ENCODE measurements around the gene RFT1. TPM values are rescaled to one million over a fixed set of nuclear protein-coding genes. Genes with fewer than 3 reads are reported as not detected.

Gene RFT1
- polyA plus RNA-seq, 3 donors: 8.2 to 34.9 (median 25.6) TPM

- peak overlapping the region in 1 of 7 donors; percentile 14 for H3K27ac Mint-ChIP-seq
- no peak overlapping the region for H3K4me3 Mint-ChIP-seq
- Histone ChIP-seq H3K79me2 (ENCODE audit: insufficient read depth, low read length) (no peaks in the 10 kb centered on the region), H3K4me3 (replicated peaks in 1 of 3; ENCODE audit: low read depth in 2 of 3, low read length in 3 of 3) (no peak overlapping the region), H3K27me3 (ENCODE audit: control insufficient read depth in 2 of 2, insufficient read depth in 2 of 2, low read length in 2 of 2) (no peaks in the 10 kb centered on the region), H3K4me2 (replicated peaks; ENCODE audit: extremely low read depth, low read length, poor library complexity, severe bottlenecking) (no peak overlapping the region), H3K27ac (ENCODE audit: low read depth in 1 of 2, low read length in 2 of 2) (no peak overlapping the region), H3K9me3 (replicated peaks in 1 of 2; ENCODE audit: control insufficient read depth in 1 of 2, insufficient read depth in 1 of 2, low read length in 2 of 2) (no peaks in the 10 kb centered on the region), H2AFZ (ENCODE audit: insufficient read depth, low read depth, low read length, poor library complexity, severe bottlenecking) (no peak overlapping the region), H4K20me1 (ENCODE audit: insufficient read depth, low read length) (no peaks in the 10 kb centered on the region), H3K9ac (ENCODE audit: insufficient read depth, low read length, poor library complexity, severe bottlenecking) (no peak overlapping the region), H3K4me1 (ENCODE audit: control insufficient read depth in 1 of 2, insufficient read depth in 2 of 2, low read length in 2 of 2) (peaks cover 32 to 48% of the 10 kb centered on the region in 2 donors), H3K36me3 (replicated peaks in 1 of 2; ENCODE audit: control insufficient read depth in 1 of 2, insufficient read depth in 2 of 2, low read length in 2 of 2) (no peaks in the 10 kb centered on the region)
- peaks cover 0 to 8% (median 7%) of the 10 kb centered on the region in 3 donors for H3K27me3 Mint-ChIP-seq (ENCODE audit: low read depth in 3 of 3)
- peaks cover 47% of the 10 kb centered on the region for H3K4me1 Mint-ChIP-seq
- DNase-seq: no peak
- H3K36me3 Mint-ChIP-seq: no peaks in the 10 kb centered on the region
- no peak for TF ChIP-seq CTCF (IDR thresholded peaks at IDR 0.05)
- intact Hi-C loops (cut with micrococcal nuclease): no loop called here
- WGBS (ENCODE audit: insufficient coverage): 84% methylated on average over 6 of the region's 7 CpGs
- H3K9me3 Mint-ChIP-seq: peaks cover 0 to 2% (median 0%) of the 10 kb centered on the region in 7 donors
Observed at GRCh38 chr3:53150247-53151085, 20.2 kb upstream of the RFT1 start.

- no peak overlapping the region for H3K4me3 Mint-ChIP-seq
- H3K9ac ChIP-seq (ENCODE audit: insufficient read depth, low read length, poor library complexity, severe bottlenecking): no peak overlapping the region
- intact Hi-C loops (cut with micrococcal nuclease): no loop called here
- H4K20me1 ChIP-seq (ENCODE audit: insufficient read depth, low read length): no peaks in the 10 kb centered on the region
- H3K4me3 ChIP-seq (replicated peaks in 1 of 3; ENCODE audit: low read depth in 2 of 3, low read length in 3 of 3): no peak overlapping the region
- no peak overlapping the region for H3K27ac Mint-ChIP-seq
- no peak overlapping the region for H3K27ac ChIP-seq (ENCODE audit: low read depth in 1 of 2, low read length in 2 of 2)
- H3K27me3 Mint-ChIP-seq (ENCODE audit: low read depth in 3 of 3): peaks cover 0 to 6% (median 5%) of the 10 kb centered on the region in 3 donors
- no peak overlapping the region for H3K4me2 ChIP-seq (replicated peaks; ENCODE audit: extremely low read depth, low read length, poor library complexity, severe bottlenecking)
- no peaks in the 10 kb centered on the region for H3K36me3 Mint-ChIP-seq
- no peak overlapping the region for H2AFZ ChIP-seq (ENCODE audit: insufficient read depth, low read depth, low read length, poor library complexity, severe bottlenecking)
- H3K9me3 Mint-ChIP-seq: peaks cover 0 to 2% (median 0%) of the 10 kb centered on the region in 7 donors
- H3K27me3 ChIP-seq (ENCODE audit: control insufficient read depth in 2 of 2, insufficient read depth in 2 of 2, low read length in 2 of 2): no peaks in the 10 kb centered on the region
- no peak for DNase-seq
- H3K4me1 ChIP-seq (ENCODE audit: control insufficient read depth in 1 of 2, insufficient read depth in 2 of 2, low read length in 2 of 2): peaks cover 34 to 49% of the 10 kb centered on the region in 2 donors
- no peak for TF ChIP-seq CTCF (IDR thresholded peaks at IDR 0.05)
- peaks cover 49% of the 10 kb centered on the region for H3K4me1 Mint-ChIP-seq
- H3K9me3 ChIP-seq (replicated peaks in 1 of 2; ENCODE audit: control insufficient read depth in 1 of 2, insufficient read depth in 1 of 2, low read length in 2 of 2): no peaks in the 10 kb centered on the region
- no peaks in the 10 kb centered on the region for H3K36me3 ChIP-seq (replicated peaks in 1 of 2; ENCODE audit: control insufficient read depth in 1 of 2, insufficient read depth in 2 of 2, low read length in 2 of 2)
- no peaks in the 10 kb centered on the region for H3K79me2 ChIP-seq (ENCODE audit: insufficient read depth, low read length)
- WGBS (ENCODE audit: insufficient coverage): 80% methylated on average over 4 of the region's 4 CpGs
Observed at GRCh38 chr3:53149699-53150098, 19.5 kb upstream of the RFT1 start.

Measured in CD14-positive monocyte (primary cell).